HEK293T (cell line): ENCODE data around the gene IAH1.

Experiments used
- ELF4 ChIP-seq: fragments of 450-650 bp; IDR thresholded peaks from 2 replicates; pipeline ENCODE4 v1.6.1; 2017; ENCODE audit warnings: antibody characterized with exemption
- FOXK2 ChIP-seq: fragments of 450-650 bp; IDR thresholded peaks from 2 replicates; pipeline ENCODE4 v1.6.1; 2016; ENCODE audit warnings: mild to moderate bottlenecking
- FOXM1 ChIP-seq: fragments of 450-650 bp; IDR thresholded peaks from 2 replicates; pipeline ENCODE4 v1.6.1; 2017; ENCODE audit warnings: mild to moderate bottlenecking, borderline replicate concordance
- SP1 ChIP-seq: fragments of 450-650 bp; IDR thresholded peaks from 2 replicates; pipeline ENCODE4 v1.6.1; 2017
- SUZ12 ChIP-seq: fragments of 450-650 bp; IDR thresholded peaks from 2 replicates; pipeline ENCODE4 v1.6.1; 2016; ENCODE audit warnings: mild to moderate bottlenecking
- TARDBP ChIP-seq: fragments of 450-650 bp; IDR thresholded peaks from 2 replicates; pipeline ENCODE4 v1.6.1; 2016

- TF ChIP-seq ELF4 = no peak
- no peak for TF ChIP-seq SP1
- no peak for TF ChIP-seq TARDBP
- no peak for TF ChIP-seq FOXM1
- no peak for TF ChIP-seq SUZ12
- no peak for TF ChIP-seq FOXK2
Measured at GRCh38 chr2:9462313-9462712, 12.0 kb upstream of the IAH1 start.
